NCI-H526 treated with DMSO at 0.1 percent for 48 hours (cell line): ENCODE results near the gene IGSF22.
"Not testable (repeated sequence)": the region's sequence is repeated elsewhere in the genome, so short reads cannot be mapped to it uniquely, and the experiment has no call there.

Experiments used
- DNase-seq: peaks from one replicate; lab custom pipeline; 2025; lab: John Stamatoyannopoulos, UW

The IGSF22 gene

DNA sequence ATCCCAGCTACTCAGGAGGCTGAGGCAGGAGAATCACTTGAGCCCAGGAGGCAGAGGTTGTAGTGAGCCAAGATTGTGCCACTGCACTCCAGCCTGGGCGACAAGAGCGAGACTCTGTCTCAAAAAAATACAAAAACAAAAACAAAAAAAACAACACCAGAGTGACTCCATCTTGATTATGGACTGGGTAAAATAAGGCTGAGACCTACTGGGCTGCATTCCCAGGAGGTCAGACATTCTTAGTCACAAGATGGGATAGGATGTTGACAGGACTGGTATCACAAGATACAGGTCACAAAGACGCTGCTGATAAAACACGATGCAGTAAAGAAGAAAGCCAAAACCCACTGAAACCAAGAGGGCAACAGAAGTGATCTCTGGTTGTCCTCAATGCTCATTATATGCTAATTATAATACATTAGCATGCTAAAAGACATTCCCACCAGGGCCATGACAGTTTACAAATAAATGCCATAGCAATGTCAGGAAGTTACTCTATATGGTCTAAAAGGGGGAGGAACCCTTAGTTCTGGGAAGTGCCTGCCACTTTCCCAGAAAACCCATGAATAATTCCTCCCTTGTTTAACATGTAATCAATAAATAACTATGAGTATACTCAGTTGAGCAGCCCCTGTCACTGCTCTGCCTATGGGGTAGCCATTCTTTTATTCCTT is 34.4 kb downstream of the IGSF22 start:
- not testable (repeated sequence) for DNase-seq

DNA sequence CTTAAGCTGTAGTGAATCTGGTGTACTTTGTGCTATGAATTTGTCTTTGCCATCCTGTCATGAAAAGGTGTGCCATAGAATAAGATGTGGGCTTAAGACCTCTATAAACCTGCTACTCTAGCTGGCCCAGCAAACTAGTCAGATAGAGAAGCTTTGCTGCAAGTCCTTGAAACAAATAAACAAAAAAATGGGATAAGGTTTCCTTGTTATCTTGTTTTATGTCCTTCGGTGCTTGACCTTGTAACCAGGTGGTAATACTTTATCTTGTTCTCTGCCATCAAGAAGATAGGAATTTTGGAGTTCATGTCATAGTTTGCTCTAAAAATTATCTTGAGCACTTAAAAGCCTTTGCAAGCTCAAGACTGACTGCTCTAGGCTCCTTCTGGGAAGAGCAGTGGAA is 41.7 kb downstream of the IGSF22 start:
- DNase-seq, result no peak

DNA sequence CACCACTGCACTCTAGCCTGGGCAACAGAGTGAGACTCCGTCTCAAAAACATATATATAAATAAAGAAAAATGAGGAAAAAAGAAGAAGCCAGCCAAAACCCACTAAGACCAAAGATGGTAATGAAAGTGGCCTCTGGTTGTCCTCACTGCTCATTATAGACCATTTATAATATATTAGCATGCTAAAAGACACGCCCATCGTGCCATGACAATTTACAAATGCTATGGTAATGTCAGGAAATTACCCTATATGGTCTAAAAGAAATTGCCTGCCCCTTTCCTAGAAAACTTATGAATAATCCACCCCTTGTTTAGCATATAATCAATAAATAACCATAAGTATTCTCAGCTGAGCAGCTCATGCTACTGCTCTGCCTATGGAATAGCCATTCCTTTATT is 43.5 kb downstream of the IGSF22 start:
- no peak for DNase-seq

DNA sequence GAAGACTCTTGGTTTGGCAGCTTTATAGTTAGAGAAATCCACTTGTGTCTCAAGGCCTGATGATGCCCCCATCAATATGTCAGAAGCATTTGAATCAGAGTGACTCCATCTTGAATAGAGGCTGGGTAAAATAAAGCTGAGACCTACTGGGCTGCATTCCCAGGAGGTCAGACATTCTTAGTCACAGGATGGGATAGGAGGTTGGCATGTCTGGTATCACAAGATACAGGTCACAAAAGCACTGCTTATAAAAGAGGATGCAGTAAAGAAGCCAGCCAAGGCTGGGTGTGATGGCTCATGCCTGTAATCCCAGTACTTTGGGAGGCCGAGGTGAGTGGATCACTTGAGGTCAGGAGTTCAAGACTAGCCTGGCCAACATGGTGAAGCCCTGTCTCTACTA is 44.0 kb downstream of the IGSF22 start:
- DNase-seq, result not testable (repeated sequence)

DNA sequence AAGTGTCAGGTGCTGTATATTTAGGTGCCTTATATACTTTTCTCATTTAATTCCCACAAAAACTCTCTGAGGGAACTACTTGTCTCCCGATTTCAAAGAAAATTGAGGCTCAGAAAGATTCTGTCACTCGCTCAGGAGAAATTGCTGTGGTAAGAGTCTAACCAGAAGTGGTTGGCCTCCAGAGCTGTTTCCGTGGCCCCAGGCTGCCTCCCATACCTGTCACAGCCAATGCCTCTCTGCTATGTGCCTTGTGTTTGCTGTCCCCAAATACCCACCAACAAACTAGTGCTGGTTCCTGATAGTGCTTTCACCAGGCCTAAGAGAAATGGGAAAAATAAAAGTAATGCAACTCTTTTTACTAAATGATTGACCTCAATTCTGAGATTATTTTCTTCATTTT is 48.4 kb downstream of the IGSF22 start:
- DNase-seq, result no peak

DNA sequence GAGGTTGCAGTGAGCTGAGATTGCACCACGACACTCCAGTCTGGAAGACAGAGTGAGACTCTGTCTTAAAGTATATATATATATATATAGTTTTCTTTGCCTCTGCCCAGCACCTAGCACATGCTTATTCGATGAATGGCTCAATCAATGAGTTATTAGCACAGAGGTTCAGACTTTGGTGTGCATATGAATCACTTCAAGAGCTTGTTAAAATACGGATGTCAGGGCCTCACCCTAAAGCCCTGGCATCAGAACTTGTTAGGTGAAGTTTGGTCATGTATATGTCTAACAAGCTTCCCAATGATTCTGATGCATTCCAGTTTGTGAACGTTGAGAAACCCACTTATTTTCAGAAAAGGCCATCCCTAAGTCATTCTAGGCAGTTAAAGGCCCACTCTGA is 49.2 kb downstream of the IGSF22 start:
- DNase-seq, result no peak

DNA sequence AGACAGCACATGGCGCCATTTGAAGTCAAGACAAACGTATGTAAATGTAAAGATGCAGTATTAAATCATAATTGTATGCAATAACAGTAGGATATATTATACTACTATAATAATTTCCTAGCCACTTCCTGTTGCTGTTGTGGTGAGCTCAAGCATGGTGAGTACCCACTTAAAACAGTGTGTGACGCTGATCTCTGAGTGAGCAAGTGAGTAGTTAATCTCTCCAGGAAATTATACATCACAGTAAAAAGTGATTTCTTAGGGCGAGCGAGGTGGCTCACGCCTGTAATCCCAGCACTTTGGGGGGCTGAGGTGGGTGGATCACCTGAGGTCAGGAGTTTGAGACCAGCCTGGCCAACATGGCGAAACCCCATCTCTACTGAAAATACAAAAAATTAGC is 53.8 kb downstream of the IGSF22 start:
- not testable (repeated sequence) for DNase-seq

DNA sequence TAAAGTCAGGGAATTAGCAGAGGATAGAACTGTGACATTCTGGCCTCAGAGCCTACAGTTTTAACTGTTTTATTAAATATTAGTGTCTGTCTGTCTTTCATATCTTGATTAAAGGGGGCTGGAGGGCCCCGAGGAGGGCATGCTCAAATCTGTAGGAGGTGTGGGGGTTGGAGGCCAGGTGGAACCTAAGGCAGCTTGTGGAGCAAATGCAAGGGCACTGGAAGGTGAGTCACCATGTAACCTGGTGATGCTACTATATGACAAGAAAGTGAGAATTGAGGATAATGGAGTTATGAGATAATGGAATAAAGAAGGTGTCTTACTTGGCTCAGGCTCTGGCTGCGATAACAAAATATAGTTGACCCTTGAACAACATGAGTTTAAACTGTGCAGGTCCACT is 54.7 kb downstream of the IGSF22 start:
- no peak for DNase-seq

DNA sequence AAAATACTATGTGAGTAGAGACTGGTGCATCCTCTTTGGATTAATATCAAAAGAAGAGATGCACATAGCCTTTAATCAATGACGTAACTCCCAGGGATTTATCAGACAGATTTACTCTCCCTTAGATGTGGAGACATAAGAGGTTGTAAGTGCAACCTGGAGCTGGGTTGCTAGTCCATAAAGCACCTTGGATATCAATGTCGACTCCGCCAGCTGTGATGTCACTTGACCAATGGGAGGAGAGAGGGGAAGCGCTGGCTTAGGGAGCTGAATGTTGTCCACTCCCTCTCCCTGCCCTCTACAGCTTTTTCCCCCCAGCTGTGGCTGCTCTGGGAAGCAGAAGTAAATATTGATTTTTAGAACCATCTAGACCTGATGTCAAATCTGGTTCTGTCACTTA is 56.3 kb downstream of the IGSF22 start:
- no peak for DNase-seq

DNA sequence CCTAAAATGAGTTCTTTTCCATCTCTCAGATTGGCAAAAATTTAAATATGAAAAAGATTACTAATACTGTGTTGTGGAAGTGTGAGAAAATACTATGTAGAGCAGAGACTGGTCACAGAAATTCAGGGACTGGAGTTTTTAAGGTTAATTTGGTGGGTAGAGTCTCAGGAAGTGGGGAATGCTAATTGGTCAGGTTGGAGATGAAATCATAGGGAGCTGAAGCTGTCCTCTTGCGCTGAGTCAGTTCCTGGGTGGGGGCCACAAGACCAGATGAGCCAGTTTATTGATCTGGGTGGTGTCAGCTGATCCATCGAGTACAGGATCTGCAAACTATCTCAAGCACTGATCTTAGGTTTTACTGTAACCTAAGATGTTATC is 56.8 kb downstream of the IGSF22 start:
- no peak for DNase-seq

DNA sequence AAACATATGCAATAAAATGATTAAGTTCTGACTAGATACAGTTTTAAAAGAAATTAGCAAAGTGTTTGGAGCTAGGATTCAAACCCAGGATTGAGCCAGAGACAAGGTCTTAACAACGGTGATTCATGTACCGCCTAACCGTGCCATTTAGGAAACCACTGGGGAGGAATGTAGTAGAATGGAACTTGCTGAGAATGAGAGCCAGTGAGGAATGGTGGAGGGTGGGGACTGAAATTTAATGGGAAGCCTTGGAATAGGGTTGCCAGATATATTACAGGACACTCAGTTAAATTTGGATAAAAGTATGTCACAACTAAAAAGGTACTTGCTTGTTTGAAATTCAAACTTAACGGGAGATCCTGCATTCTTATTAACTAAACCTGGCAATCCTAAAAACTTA is 57.9 kb downstream of the IGSF22 start:
- no peak for DNase-seq

DNA sequence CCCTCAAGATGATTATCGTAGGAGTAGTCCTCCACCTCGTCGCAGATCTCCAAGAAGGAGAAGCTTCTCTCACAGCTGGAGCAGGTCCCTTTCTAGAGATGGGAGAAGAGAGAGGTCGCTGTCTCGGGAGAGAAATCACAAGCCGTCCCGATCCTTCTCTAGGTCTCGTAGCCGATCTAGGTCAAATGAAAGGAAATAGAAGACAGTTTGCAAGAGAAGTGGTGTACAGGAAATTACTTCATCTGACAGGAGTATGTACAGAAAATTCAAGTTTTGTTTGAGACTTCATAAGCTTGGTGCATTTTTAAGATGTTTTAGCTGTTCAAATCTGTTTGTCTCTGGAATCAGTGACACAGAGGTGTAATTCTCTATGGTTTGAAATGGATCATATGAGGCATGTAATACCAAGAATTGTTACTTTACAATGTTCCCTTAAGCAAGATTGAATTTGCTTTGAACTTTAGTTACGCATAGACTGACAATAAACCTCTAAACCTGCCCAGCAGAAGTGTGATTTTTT is 60.6 kb downstream of the IGSF22 start:
- not testable (repeated sequence) for DNase-seq

DNA sequence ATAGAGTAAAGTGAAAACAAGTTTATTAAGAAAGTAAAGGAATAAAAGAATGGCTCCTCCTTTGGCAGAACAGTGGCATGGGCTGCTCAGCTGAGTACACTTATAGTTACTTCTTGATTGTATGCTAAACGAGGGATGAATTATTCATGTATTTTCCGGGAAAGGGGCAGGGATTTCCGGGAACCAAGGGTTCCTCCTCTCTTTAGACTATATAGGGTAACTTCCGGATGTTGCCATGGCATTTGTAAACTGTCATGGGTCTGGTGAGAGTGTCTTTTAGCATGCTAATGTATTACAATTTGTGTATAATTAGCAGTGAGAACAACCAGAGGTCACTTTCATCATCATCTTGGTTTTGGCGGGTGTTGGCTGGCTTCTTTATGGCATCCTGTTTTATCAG is 68.3 kb downstream of the IGSF22 start:
- no peak for DNase-seq
